Activated CD8-positive, alpha-beta memory T cell treated with anti-CD3 and anti-CD28 coated beads, Interleukin-2, amount 50 U/mL, for 24 hours (primary cell): ENCODE measurements around the gene MYO1E.

ENCODE experiments used
- DNase-seq: peaks from one replicate; pipeline ENCODE4 v3.0.0-alpha.2; 2020; ENCODE audit errors: extremely low read depth

Gene MYO1E

GRCh38 chr15:59229453-59229852, 143.2 kb downstream of the MYO1E start:
- no peak for DNase-seq

- DNase-seq, result no peak
These were observed 143.7 kb downstream of the MYO1E start for GRCh38 chr15:59229015-59229414.

- no peak for DNase-seq
These were observed 145.7 kb downstream of the MYO1E start for GRCh38 chr15:59227021-59227420.

DNA sequence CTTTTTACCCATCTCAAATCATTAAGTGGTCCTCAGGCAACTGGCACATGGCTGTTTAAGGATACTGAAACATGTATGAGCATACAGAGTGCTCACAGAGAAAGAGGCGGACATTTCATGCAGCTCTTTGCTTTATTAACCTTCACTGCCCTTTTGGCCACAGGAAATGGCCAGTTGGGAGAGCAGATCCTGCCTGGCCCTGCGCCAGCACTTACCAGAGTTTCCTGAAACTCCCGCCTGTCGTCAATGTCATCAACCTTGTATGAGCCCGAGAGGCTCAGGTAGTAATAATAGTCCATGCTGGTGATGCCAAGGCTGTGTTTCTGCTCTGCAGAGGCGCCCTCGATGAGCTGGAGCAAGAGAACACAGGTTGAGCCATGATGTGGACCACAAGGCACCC, 148.2 kb downstream of the MYO1E start:
- no peak for DNase-seq

GRCh38 chr15:59223736-59224135, 148.9 kb downstream of the MYO1E start:
- DNase-seq, result no peak

- DNase-seq, result no peak
These were observed 149.6 kb downstream of the MYO1E start for GRCh38 chr15:59222906-59223550.

GRCh38 chr15:59221511-59222505, 150.9 kb downstream of the MYO1E start:
- no peak for DNase-seq

DNA sequence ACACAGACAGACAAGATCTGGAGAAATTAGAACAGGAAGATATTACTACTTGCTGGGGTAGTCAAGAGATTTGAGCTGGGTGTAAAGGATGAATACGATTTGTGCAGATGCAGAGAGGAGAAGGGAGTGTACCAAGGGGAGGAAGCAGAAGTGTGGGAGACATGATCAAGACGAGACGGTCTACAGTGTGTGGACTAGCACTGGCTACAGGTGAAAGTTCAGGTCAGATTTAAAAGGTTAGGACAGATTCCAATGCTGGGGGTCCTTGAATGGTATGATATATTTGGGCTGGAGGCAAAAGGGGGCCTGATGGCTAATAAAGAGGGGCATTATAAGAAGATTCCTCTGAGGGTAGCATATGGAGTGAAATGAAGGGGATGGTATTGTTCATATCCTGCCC, 154.0 kb downstream of the MYO1E start:
- no peak for DNase-seq

DNA sequence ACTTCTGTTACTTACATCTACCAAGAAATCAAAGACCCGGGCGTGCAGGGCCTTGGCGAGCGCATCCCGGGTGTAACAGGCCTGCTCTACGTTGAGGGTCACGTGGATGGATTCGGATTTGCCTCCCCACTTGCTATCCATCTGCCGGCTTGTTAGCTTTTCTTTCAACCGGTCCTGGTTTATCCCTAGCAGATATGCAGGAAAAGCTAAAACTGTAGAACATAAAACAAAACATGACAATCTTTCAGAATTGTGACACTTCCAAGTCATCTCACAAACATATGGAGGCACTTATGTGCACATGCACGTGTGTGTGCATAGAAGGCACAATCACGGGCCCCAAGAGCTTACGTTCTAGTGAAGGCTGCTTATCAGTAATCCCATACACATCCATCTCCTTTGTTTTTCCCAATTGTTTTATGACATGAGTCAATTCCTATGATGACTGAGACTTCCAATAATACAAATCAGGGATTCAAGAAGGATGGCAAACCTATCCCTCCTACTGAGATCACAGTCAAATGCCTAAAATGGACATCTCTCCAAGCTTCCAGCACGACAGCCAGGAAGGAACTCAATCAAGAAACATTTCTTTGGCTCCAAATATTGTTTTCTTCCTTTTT, 154.7 kb downstream of the MYO1E start:
- no peak for DNase-seq

DNA sequence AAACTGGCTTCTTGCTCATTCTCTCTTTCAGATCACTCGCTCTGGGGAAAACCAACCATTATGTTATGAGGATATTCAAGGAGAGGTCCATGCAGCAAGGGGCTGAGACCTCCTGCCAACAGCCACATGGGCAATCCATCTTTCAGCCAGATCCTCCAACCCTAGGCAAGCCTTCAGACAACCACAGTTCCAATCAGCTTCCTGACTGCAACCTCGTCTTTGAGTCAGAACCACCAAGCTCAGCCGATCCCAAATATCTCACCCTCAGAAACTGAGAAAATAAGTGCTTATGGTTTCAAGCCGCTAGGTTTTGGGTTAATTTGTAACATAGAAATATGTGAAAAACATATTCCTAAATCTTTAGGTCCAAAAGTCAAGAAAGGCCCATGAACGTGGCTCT, 155.8 kb downstream of the MYO1E start:
- no peak for DNase-seq

DNA sequence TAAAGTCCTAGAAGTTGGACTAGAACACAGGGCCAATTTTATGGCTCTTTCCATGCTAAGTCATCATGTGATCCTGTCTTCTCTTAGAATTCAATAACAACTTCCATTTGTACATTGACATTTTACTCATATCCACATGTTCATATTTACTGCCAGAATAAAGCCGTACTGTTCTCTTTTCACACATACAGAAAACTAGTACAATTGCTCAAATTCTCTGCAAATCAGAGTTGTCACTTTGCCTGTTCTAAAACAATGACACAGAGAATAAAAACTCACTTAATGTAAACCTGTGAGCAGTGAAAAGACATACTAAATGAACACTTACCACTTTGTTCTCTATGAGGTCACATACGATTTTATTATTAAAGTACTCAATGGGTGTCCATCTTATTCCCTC, 162.5 kb downstream of the MYO1E start:
- DNase-seq, result no peak

DNA sequence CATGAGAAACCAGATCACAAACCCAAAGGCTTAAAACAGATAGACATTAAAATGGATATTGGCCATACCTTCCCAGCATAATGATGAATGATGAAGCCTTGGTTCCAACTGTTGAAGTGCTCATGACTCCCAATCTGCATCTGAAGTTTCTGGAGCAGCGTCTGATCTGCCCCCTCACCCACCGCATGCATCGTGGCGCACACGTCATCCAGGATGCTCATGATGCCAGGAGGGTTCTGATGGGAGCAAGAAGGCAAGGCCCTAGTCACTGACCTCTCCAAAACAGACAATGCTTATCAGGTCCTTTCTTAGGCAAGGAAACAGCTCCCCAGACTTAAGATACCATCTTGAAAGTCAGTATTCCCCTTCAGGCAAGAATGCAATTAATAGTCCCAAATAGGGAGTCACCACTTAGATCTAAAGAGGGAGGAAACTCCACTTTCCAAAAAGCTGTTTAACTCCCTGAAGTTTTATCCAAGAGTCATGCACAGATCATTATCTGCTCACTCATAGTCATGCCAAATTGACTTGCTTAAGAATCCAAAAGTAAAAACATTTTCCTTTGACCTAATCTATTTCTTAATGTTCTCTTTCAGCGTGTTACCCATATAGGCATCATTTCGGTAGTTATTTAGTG, 163.9 kb downstream of the MYO1E start:
- no peak for DNase-seq

- no peak for DNase-seq
These were observed 166.0 kb downstream of the MYO1E start, which contains the start of gene LDHAL6B for GRCh38 chr15:59206623-59207183. LDHAL6B (plus strand) TSS chr15:59206843; CDS start chr15:59206941, 98 bp downstream.

GRCh38 chr15:59205839-59206622, 166.6 kb downstream of the MYO1E start:
- no peak for DNase-seq

GRCh38 chr15:59203657-59204056, 169.0 kb downstream of the MYO1E start:
- no peak for DNase-seq

DNA sequence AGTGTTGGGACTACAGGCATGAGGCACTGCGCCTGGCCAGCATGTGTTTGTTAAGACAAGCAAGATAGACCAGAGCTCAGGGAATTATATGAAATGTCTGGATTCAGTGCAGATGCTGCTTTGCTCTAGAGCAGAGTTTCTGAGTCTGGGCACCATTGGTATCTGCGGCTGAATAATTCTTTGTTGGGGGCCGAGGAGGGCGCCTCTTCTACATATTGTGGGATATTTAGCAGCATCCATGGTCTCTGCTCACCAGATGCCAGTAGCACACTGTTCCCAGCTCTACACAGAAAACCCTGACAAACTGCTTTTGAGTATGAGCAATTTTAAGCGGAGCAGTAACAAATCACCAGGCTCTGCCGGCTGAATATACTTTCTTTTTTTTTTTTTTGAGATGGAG, 169.7 kb downstream of the MYO1E start:
- no peak for DNase-seq

DNA sequence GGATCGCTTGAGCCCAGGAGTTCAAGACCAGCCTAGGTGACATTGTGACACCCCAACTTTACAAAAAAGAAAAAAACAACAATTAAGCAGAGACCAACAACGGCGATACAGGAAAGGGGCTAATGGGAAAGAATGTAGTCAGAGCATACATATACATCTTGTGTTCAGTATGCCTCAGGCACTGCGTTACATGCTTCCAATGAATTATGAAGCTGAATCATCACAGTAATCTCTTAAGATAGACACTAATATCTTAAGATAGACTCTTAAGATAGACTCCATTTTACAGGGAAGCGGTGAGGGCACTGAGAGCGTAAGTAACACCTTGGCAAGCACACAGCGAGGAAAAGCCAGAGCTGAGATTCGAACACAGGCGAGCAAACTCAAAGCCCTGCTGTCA, 172.1 kb downstream of the MYO1E start:
- DNase-seq, result no peak

DNA sequence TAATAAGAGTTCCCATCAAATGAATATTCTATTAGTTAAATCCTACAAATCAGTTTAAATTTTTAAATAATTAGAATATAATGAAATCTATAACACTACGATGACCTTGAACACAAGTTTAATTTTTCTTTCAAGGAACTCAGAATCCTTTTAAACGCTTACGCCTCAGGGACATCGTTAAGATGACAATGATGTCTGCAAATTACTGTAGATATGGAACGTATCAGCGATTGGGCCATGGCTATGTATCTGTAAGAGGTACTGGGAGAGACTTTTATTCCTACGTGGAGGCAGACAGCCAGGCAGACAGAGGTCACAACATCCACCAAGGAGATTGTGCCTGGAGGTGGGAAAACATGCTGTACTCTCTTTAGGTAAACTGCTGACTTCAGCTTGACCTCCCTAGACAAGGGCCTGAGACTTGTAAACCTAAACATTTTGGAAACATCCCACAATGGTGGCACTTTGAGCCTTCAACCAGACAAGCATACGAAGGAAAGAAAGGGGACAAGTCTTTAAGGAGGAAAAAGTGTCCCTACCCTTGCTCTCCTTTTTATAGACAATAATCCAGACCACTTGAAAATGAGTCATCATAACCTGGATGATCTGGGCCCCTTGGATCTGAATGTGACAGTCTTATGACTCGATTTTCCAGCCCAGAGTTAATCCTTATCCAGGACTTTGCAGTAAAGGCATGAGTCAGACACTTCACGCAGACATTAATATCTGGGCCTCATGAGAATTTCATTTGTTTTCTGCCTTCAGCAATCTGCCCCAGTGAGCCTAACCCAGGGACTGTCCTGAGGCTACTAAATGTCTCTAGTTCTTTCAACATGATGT, 172.8 kb downstream of the MYO1E start:
- no peak for DNase-seq

- DNase-seq, result no peak
These were observed 175.2 kb downstream of the MYO1E start for GRCh38 chr15:59197454-59197853.

DNA sequence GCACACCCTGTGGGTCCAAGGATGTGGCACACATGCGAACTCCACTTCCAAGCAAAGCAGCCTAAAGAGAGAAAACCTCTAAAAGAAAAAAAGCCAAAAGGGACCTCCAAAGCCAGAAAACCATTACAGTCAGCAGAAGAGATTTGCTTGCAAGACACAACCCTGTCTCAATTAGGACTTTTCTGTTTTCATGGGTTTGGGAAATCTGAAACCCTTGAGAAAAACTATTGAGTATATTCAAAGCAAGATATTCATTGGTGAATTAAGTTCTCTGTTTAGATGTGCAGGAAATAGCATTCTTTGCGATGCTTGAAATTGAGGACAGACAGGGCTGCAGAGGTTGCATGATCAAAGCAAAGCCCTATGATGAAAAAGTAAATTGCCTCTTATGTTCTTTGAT, 176.3 kb downstream of the MYO1E start:
- DNase-seq, result no peak
